Transverse colon (tissue), 3 donors: Measurements from ENCODE around the gene NBEA.

Experiments
- CTCF ChIP-seq, 5 experiments: fragments of 200-600 bp in 3 of 5; fragments of 450-650 bp in 2 of 5; sonication (generic) in 3 of 5; IDR thresholded peaks; 1 replicate in 2 of 5; 2 replicates in 3 of 5; pipeline ENCODE4 v1.5.1; 2016 to 2017; ENCODE audit warnings: antibody characterized with exemption in 5 of 5, inconsistent platforms in 3 of 5, mild to moderate bottlenecking in 2 of 5, moderate library complexity in 1 of 5
- POLR2A ChIP-seq: fragments of 450-650 bp; IDR thresholded peaks from one replicate; pipeline ENCODE4 v1.6.1; 2016; ENCODE audit warnings: antibody characterized with exemption, mild to moderate bottlenecking, moderate library complexity

- no peak for TF ChIP-seq POLR2A
- TF ChIP-seq CTCF (IDR thresholded peaks at IDR 0.05), result no peak
Measured at GRCh38 chr13:35534343-35534742, 592.3 kb downstream of the NBEA start.
